Stimulated activated naive B cell treated with anti-CD40 and anti-IgM and Interleukin-4, amounts not matched to agents 10 μg/mL and 1 μg/mL and 100 μg/mL, for 72 hours (primary cell): ENCODE data around the gene PIEZO1.

Source experiments
- ATAC-seq, 2 donors: fragments of 150-1000 bp; cut with Tn5 transposase; replicated peaks; 2 replicates each; pipeline ENCODE4 v1.10.0; 2021; ENCODE audit warnings: moderate library complexity in 1 of 2
- DNase-seq: peaks from one replicate; pipeline ENCODE4 v3.0.0; 2021
- H3K27ac Mint-ChIP-seq: one replicate; pipeline ENCODE4 v1.8.0; 2022; ENCODE audit warnings: mild to moderate bottlenecking, mixed read lengths
- H3K27me3 Mint-ChIP-seq, 2 donors: one replicate each; pipeline ENCODE4 v1.8.0; 2022; ENCODE audit warnings: mixed read lengths in 2 of 2
- H3K36me3 Mint-ChIP-seq, 2 donors: one replicate each; pipeline ENCODE4 v1.8.0; 2022; ENCODE audit warnings: mixed read lengths in 2 of 2, mild to moderate bottlenecking in 1 of 2
- H3K4me1 Mint-ChIP-seq, 2 donors: one replicate each; pipeline ENCODE4 v1.8.0; 2022; ENCODE audit warnings: mixed read lengths in 2 of 2, mild to moderate bottlenecking in 1 of 2
- H3K4me3 Mint-ChIP-seq, 2 donors: one replicate each; pipeline ENCODE4 v1.8.0; 2022; ENCODE audit warnings: mild to moderate bottlenecking in 2 of 2, mixed read lengths in 2 of 2, moderate library complexity in 1 of 2
- H3K9me3 Mint-ChIP-seq, 2 donors: one replicate each; pipeline ENCODE4 v1.8.0; 2022; ENCODE audit warnings: mixed read lengths in 2 of 2, mild to moderate bottlenecking in 1 of 2

The PIEZO1 gene

DNA sequence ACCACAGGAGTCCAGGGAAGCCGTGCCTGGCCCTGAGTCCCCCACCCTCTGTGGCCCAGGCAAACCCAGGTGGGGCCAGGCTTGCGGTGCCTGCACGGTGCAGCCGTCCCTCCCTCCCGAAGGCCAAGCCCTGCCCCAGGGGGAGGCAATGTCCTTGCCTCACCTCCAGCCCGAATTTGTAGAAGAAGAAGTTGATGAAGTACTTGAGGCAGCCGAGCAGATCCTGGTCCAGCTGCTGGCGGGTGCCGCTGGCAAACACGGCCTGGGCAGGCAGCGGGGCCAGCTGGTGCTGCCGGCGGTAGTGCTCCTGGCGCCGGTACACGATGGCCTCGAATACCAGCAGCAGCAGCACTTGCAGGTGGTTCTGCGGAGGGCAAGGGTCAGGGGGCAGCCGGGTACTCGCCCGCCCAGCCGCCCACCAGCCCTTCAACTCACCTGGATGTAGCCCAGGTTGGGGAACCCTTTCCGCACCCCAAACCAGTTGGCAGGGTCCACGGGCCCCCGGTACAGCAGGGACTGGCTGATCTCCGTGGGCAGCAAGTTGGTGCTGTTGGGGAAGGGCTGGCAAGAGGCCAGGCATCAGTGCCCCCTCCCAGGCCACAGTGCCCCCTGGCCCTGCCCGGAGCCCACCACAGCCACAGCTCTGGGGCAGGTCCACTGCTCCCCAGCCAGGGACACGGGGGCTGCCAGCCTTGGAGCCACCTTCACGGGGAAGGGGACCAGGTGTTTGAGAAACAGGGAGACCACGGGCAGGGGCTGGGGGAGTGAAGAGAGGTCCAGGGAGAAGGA, 52.7 kb downstream of the PIEZO1 start:
- ATAC-seq = no peak
- Mint-ChIP-seq H3K36me3 (peaks cover 22 to 37% of the 10 kb centered on the region in 2 donors), H3K4me1 (peaks cover under 1 to 11% of the 10 kb centered on the region in 2 donors), H3K27me3 (no peaks in the 10 kb centered on the region), H3K27ac (peak overlapping the region; percentile 14), H3K9me3 (no peaks in the 10 kb centered on the region), H3K4me3 (no peak overlapping the region)
- no peak for DNase-seq

DNA sequence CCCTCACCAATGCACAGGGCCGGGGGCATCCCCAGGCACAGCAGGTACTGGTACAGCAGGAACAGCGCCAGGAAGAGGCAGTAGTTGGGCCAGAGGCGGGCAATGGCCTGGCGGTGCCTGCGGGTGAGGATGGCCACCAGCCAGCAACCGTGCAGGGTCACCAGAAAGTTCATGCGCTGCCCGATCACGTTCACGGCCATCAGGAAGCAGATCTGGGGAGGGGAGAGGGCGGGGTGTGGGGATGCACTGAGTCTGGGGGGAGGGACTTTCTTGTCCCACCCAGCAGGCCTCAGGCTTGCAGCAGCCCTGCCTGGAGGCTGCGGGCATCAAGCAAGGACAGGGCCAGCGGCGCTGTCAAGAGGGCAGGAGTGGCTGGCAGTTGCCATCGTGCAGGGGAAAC, 53.3 kb downstream of the PIEZO1 start:
- Mint-ChIP-seq H3K9me3 (no peaks in the 10 kb centered on the region), H3K4me1 (peaks cover 0 to 11% of the 10 kb centered on the region in 2 donors), H3K27ac (no peak overlapping the region), H3K27me3 (no peaks in the 10 kb centered on the region), H3K36me3 (peaks cover 25 to 37% of the 10 kb centered on the region in 2 donors), H3K4me3 (no peak overlapping the region)
- DNase-seq (no peak), ATAC-seq (no peak)

DNA sequence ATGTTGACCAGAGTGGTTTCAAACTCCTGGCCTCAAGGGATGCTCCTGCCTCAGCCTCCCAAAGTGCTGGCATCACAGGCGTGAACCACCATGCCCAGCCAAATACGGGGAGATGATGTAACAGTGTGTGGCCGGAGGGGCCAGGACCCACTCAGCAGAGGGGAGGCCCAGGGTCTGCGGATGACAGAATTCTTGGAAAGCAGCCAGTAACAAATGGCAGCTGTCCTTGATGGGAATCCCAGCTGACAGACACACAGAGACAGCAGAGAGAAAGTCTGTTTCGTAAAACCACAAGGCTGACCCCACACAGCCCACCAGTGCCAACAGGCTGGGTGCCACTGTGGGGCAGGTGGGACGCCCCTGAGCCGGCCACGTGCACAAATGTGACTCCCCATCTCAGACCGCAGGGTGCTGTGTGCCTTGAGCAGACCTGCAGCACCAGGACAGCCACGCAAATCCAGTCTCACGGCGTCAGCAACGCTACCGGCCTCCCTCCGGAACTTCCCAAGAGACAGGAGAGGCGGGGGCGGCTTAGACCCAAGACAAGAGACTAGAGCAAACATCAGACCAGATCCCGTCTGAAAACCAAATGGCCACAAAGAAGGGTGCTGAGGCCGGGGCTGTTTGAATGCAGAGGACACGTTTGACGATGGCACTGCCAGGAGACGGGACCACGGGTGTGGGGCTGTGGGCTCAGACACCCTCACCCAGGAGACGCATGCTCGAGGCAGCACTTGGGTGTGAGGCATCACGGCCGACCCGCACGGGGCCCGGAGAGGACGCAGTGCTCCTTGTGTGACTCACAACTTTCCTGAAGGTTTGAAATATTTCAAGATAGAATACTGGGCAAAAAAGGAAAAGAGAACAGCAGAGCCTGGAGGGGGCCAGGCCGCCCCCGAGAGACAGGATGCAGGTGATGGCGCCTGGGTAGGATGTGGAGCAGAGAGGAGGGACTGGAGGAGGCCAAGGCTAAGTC, 54.1 kb downstream of the PIEZO1 start:
- Mint-ChIP-seq H3K4me3 (no peak overlapping the region), H3K27ac (no peak overlapping the region), H3K27me3 (no peaks in the 10 kb centered on the region), H3K36me3 (peaks cover 31 to 45% of the 10 kb centered on the region in 2 donors), H3K9me3 (no peaks in the 10 kb centered on the region), H3K4me1 (peaks cover 0 to 11% of the 10 kb centered on the region in 2 donors)
- ATAC-seq (no peak), DNase-seq (no peak)

DNA sequence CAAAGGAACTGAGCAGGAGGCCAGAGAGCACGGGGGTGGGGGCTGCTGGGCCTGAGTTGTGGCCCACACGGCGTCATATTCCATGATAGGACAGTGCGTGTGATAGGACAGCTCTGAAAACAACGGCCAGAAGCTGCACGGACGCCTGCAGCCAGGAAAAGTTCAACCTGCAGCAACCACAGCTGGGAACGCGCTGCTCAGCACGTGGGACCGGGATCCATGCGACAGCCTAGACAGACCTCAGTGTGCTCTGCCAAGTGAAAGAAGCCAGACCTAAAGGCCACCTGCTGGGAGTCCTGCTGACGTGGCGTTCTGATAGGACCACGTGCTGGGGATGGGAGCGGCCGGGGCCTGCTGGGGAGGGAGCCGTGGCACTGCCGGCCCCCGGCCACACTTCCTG, 57.1 kb downstream of the PIEZO1 start:
- Mint-ChIP-seq H3K9me3 (no peaks in the 10 kb centered on the region), H3K27ac (no peak overlapping the region), H3K4me3 (no peak overlapping the region), H3K27me3 (no peaks in the 10 kb centered on the region), H3K4me1 (peaks cover 0 to 9% of the 10 kb centered on the region in 2 donors), H3K36me3 (peaks cover 50 to 52% of the 10 kb centered on the region in 2 donors)
- no peak for DNase-seq
- ATAC-seq = no peak

DNA sequence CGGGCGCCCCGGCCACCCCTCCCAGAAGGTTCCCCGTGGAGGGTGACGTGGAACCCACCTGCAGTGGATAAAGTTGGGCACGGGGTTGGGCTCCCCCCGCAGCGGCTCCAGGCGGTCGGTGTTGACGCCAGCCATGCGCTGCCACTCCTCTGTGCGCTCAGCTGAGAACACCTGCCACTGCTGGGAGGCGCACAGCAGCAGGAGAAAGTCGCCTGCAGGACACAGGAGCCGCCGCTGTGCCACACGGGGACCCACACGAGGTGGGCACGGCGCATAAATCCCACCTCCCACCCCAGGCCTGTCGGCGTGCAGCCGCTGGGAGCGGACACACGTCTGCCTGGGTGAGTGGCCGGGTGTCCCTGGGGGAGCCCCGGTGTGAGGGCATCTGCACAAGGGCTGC, 58.0 kb downstream of the PIEZO1 start:
- no peak overlapping the region for H3K27ac Mint-ChIP-seq
- ATAC-seq (no peak), DNase-seq (no peak)
- H3K4me3 Mint-ChIP-seq = no peak overlapping the region
- H3K9me3 Mint-ChIP-seq = no peaks in the 10 kb centered on the region
- peaks cover 51 to 52% of the 10 kb centered on the region in 2 donors for H3K36me3 Mint-ChIP-seq
- peaks cover 0 to 7% of the 10 kb centered on the region in 2 donors for H3K4me1 Mint-ChIP-seq
- no peaks in the 10 kb centered on the region for H3K27me3 Mint-ChIP-seq

DNA sequence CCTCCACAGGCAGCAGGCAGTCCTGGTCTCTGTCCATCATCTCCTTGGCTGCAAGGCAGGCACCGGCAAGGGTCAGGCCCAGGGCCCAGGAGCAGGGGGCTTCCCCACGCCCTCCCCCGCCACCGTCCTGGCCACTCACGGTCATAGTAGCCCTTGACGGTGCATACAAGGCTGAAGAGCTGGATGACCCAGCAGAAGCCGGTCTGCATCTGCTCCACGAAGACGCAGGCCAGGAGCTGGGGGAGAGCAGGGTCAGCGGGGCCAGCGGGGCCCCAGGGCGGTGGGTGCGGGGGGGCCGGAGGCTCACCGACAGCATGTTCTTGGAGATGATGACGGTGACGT, 58.6 kb downstream of the PIEZO1 start:
- Mint-ChIP-seq H3K9me3 (no peaks in the 10 kb centered on the region), H3K4me1 (peaks cover 0 to 4% of the 10 kb centered on the region in 2 donors), H3K27me3 (no peaks in the 10 kb centered on the region), H3K4me3 (no peak overlapping the region), H3K36me3 (peaks cover 50 to 52% of the 10 kb centered on the region in 2 donors), H3K27ac (no peak overlapping the region)
- ATAC-seq = no peak
- DNase-seq = no peak

DNA sequence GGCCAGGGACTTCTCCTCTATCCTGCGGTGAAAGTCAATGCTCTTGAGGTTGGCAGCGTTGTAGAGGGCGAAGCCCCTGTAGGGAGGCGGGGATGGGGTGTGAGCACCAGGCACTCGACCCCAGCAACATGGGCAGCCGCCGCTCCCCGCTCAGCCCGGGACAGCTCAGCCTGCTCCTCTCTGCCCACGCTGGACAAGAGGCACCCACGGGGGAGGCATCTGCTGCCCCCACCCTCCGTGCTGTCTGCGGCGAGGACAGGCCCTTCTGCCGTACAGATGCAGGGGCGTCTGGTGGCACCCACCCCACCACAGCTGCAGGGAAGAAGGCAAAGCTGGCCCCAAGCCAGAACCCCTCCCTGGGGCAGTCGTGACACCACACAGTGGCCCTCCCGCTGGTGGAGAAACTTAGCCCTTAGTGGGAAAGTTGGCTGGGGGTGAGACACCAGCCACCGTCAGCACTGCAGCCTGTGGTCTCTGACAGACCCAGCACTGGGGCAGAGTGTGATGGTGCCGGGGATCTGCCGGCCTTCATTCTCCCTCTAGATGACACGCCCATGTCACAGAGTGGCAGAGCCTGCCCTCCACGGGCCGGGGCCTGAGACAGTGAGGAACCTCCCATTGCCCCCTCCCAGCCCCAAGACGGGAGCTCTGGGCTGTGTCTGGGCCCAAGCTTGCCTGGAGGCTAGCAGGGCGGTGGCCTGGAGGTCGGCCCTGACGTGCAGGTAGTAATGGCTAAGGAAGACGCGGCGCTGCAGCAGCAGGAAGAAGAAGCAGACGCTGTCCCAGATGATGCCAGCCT, 59.2 kb downstream of the PIEZO1 start:
- peaks cover 47 to 49% of the 10 kb centered on the region in 2 donors for H3K36me3 Mint-ChIP-seq
- no peak overlapping the region for H3K4me3 Mint-ChIP-seq
- ATAC-seq (no peak), DNase-seq (no peak)
- no peaks in the 10 kb centered on the region for H3K9me3 Mint-ChIP-seq
- no peaks in the 10 kb centered on the region for H3K4me1 Mint-ChIP-seq
- H3K27me3 Mint-ChIP-seq = no peaks in the 10 kb centered on the region
- H3K27ac Mint-ChIP-seq = no peak overlapping the region

DNA sequence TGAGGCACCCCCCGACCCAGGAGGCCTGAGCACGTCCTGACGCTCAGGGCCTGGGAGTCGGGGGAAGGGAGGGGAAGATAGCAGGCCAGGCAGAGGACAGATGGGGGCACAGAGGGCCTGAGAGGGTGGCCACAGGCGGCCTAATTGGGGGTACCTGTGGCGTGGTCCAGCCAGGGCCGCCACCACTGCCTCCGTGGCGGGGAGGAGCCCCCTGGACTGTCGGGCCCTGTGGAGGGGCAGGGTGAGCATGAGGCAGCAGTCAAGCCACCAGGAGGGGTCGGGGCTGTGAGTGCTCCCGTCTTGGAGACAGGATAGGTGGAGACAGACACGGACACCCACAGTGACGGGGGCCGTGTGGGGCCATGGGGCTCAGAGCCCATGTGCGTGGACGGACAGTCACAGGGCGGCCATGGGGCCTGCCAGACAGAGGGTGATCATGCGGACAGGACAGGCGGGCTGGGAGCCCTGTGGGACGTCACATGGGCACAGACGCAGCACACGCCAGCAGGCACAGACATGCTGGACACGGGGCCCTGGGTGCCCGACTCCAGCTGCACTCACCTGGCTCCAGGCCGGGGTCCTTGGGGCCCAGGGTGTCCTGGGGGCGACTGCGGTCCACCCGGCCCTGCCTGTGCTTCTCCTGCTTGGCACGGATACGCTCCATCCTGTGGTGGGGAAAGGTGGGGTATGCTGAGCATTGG, 60.0 kb downstream of the PIEZO1 start:
- H3K9me3 Mint-ChIP-seq = no peaks in the 10 kb centered on the region
- H3K4me1 Mint-ChIP-seq = no peaks in the 10 kb centered on the region
- H3K4me3 Mint-ChIP-seq = no peak overlapping the region
- DNase-seq = no peak
- peaks cover 52% of the 10 kb centered on the region in 2 donors for H3K36me3 Mint-ChIP-seq
- H3K27ac Mint-ChIP-seq = no peak overlapping the region
- ATAC-seq = no peak
- no peaks in the 10 kb centered on the region for H3K27me3 Mint-ChIP-seq

DNA sequence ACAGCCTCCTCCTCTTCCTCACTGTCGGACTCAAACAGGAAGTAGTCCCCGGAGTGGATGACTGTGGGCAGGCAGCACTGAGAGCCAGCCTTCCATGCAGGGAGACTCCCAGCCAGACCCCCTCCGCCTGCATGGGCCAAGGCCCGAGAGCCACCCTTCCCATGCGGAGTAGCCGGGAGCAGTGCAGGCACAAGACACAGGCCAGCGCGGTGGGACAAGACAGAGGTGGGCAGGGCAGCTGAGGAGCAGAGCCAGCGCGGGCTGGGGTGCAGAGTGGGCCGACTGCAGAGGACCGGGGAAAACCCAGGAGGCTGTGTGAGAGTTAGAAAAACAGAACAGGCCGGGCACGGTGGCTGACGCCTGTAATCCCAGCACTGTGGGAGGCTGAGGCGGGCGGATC, 61.1 kb downstream of the PIEZO1 start:
- DNase-seq (no peak), ATAC-seq (no peak)
- Mint-ChIP-seq H3K4me3 (no peak overlapping the region), H3K27me3 (no peaks in the 10 kb centered on the region), H3K9me3 (no peaks in the 10 kb centered on the region), H3K4me1 (no peaks in the 10 kb centered on the region), H3K36me3 (peaks cover 53 to 56% of the 10 kb centered on the region in 2 donors), H3K27ac (no peak overlapping the region)

DNA sequence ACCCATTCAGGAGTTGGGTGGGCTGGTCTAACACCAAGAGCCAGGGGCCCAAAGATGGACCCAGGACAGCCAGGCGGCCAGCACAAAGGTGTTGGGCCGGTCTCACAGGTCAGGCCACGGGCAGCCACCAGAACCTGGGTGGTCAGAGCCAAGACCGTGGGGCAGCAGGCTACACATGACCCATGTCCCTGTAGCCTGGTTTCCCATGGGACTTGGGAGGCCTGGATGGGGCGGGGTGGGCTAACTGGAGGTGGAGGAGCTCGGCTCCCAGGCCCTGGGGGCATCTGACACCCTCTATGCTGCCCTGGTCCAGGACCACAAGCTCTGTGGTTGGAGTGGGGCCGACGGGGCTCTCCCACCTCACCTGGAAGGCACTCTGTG, 61.5 kb downstream of the PIEZO1 start:
- H3K4me3 Mint-ChIP-seq = no peak overlapping the region
- no peaks in the 10 kb centered on the region for H3K27me3 Mint-ChIP-seq
- no peaks in the 10 kb centered on the region for H3K9me3 Mint-ChIP-seq
- DNase-seq (no peak), ATAC-seq (no peak)
- H3K36me3 Mint-ChIP-seq = peaks cover 55 to 56% of the 10 kb centered on the region in 2 donors
- H3K4me1 Mint-ChIP-seq = no peaks in the 10 kb centered on the region
- no peak overlapping the region for H3K27ac Mint-ChIP-seq

DNA sequence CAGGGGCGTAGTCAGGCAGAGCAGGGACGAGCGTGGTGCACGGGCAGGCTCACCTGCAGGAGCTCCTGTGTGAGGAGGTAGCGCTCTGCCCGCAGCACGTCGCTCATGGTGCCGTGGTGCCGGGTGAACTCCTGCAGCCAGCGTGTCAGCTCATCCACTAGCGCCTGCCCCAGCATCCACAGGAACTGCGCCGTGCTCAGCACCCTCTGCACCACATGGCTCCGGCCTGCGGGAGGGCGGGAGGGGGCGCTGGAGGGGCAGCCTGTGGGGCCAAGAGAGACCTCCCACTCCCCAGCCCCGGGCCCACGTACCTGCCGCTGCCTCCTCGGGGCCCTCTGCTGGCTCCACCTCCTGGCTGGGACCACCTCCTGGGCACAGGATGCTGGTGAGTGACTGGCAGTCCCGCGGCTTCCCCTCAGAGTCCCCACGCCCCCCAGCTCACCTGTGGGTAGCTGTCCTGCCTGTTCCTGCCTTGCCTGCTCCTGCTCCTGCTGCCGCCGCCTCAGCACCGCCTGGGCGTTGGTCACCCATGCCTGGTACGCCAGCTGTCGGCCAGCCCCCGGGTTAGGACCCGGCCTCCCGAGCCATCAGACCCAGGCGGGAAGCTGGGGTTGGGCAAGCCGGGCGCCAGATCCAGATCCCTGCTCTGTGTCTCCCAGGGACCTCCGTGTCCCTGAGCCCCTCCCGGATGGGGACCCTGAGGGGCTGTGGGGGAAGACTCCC, 62.1 kb downstream of the PIEZO1 start:
- H3K27ac Mint-ChIP-seq = no peak overlapping the region
- no peaks in the 10 kb centered on the region for H3K9me3 Mint-ChIP-seq
- ATAC-seq (no peak), DNase-seq (no peak)
- H3K36me3 Mint-ChIP-seq = peaks cover 58 to 60% of the 10 kb centered on the region in 2 donors
- H3K4me3 Mint-ChIP-seq = no peak overlapping the region
- H3K4me1 Mint-ChIP-seq = no peaks in the 10 kb centered on the region
- no peaks in the 10 kb centered on the region for H3K27me3 Mint-ChIP-seq

DNA sequence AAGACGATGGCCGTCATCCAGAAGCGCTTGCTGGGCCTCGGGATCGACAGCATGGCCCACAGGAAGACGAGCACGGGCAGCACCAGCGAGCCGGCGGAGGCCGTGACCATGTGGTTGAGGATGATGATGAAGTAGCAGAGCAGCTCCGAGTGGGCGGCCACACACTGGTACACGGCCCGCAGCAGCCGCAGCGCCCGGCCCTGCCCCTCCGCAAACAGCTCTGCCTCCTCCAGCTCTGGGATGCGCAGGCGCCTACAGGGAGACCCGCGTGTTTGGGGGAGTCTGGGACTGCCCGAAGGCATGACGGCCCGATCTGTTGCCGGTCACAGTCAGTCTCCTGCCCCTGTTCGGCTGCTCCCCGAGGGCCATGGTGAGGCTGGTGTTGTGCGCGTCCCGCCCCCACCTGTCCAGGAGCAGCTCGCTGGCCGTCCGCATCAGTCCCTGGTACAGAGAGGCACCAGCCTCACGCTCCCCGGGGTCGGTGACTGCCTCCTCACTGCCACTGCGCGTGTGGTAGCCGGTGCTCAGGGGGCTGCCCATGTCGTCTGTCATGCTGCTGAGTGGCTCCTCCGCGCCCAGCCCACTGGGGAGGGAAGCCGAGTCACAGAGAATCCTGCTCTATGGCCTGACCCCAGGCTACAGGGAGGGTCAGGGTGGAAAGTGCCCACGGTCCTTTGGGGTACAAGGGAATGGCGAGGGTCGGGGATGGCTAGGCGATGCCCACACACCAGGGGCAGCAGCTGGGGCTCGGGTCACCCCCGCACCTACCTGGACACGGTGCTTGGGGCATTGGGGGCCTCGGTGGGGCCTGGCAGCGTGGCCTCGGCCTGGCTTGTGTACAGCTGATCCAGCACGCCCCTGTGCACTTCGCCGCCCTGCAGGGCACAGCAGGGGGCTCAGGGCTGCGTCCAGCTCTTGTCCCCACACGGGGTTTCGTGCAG, 62.9 kb downstream of the PIEZO1 start:
- no peak for ATAC-seq
- Mint-ChIP-seq H3K4me3 (no peak overlapping the region), H3K36me3 (peaks cover 61 to 64% of the 10 kb centered on the region in 2 donors), H3K4me1 (peaks cover 0 to 2% of the 10 kb centered on the region in 2 donors), H3K9me3 (no peaks in the 10 kb centered on the region), H3K27ac (peak overlapping the region; percentile 31), H3K27me3 (no peaks in the 10 kb centered on the region)
- no peak for DNase-seq
